Uterus (tissue), 4 donors: Measurements from ENCODE around the gene F10. TPM values are rescaled to one million over a fixed set of nuclear protein-coding genes. Genes with fewer than 3 reads are reported as not detected.

Experiments used
- DNase-seq, 2 donors: peaks; one replicate each; pipeline ENCODE4 v3.0.0-alpha.2; 2019 to 2020
- H3K27ac ChIP-seq, 2 donors: fragments of 200-600 bp; sonication (generic); 1 replicate in 1 of 2; 2 replicates in 1 of 2; pipeline ENCODE4 v1.5.1; 2016 to 2018
- H3K27me3 ChIP-seq, 2 donors: fragments of 200-600 bp; sonication (generic); one replicate each; pipeline ENCODE4 v1.5.1; 2018 to 2019; ENCODE audit warnings: control low read depth in 1 of 2
- H3K36me3 ChIP-seq, 2 donors: fragments of 200-600 bp; sonication (generic); one replicate each; pipeline ENCODE4 v1.5.1; 2019; ENCODE audit warnings: control low read depth in 1 of 2
- H3K4me1 ChIP-seq, 2 donors: fragments of 200-600 bp; sonication (generic); one replicate each; pipeline ENCODE4 v1.5.1; 2018 to 2019; ENCODE audit warnings: control low read depth in 1 of 2
- H3K4me3 ChIP-seq, 2 donors: fragments of 200-600 bp; sonication (generic); 1 replicate in 1 of 2; 2 replicates in 1 of 2; pipeline ENCODE4 v1.5.1; 2018 to 2019; ENCODE audit warnings: mild to moderate bottlenecking in 1 of 2
- H3K9me3 ChIP-seq, 2 donors: fragments of 200-600 bp; sonication (generic); one replicate each; pipeline ENCODE4 v1.5.1; 2019; ENCODE audit warnings: control low read depth in 1 of 2
- CTCF ChIP-seq, 4 experiments: fragments of 200-600 bp in 2 of 4; fragments of 450-650 bp in 2 of 4; sonication (generic) in 2 of 4; IDR thresholded peaks; one replicate each; pipeline ENCODE4 v1.5.1; 2016 to 2019; ENCODE audit warnings: antibody characterized with exemption in 4 of 4, mild to moderate bottlenecking in 2 of 4, moderate library complexity in 1 of 4
- POLR2A ChIP-seq, 2 donors: fragments of 450-650 bp; IDR thresholded peaks; one replicate each; pipeline ENCODE4 v1.6.1; 2016; ENCODE audit warnings: antibody characterized with exemption in 2 of 2, mild to moderate bottlenecking in 1 of 2, moderate library complexity in 1 of 2
- intact Hi-C: fragments of 100-400 bp; cut with DNase I; formaldehyde crosslinking; loops from one replicate; pipeline ENCODE4 v1.15.1; 2023; ENCODE audit warnings: low total_unique reads
- total RNA-seq, 4 donors: library from RNA; depleted of rRNA in 3 of 4; stranded (reverse); fragments of >200 nt in 3 of 4; gene quantifications; one replicate each; pipeline versions ENCODE4 v1.1.0 to v1.2.4, GENCODE V29; 2014 to 2023
- donor health status: DM: yes; HTN: yes; CAD: no.

Gene F10
- total RNA-seq, 4 donors from 2014 or later = 6.8 to 56.8 (median 12.1) TPM

GRCh38 chr13:113123226-113124201 is 915 bp downstream of the F10 start:
- TF ChIP-seq CTCF (IDR thresholded peaks at IDR 0.05) = no peak
- TF ChIP-seq POLR2A (IDR thresholded peaks at IDR 0.05) = no peak
- H3K4me1 ChIP-seq = no peaks in the 10 kb centered on the region
- peak overlapping the region; percentile 42 to 50 for H3K27ac ChIP-seq
- no peak overlapping the region for H3K4me3 ChIP-seq
- H3K9me3 ChIP-seq = no peaks in the 10 kb centered on the region
- no peaks in the 10 kb centered on the region for H3K27me3 ChIP-seq
- H3K36me3 ChIP-seq = no peaks in the 10 kb centered on the region
- intact Hi-C loops = no loop called here
- no peak for DNase-seq

GRCh38 chr13:113124211-113124970 is 1.8 kb downstream of the F10 start:
- Histone ChIP-seq H3K27ac (no peak overlapping the region), H3K36me3 (no peaks in the 10 kb centered on the region), H3K27me3 (no peaks in the 10 kb centered on the region), H3K4me1 (no peaks in the 10 kb centered on the region), H3K9me3 (no peaks in the 10 kb centered on the region), H3K4me3 (no peak overlapping the region)
- TF ChIP-seq POLR2A (IDR thresholded peaks at IDR 0.05) = no peak
- no peak for TF ChIP-seq CTCF (IDR thresholded peaks at IDR 0.05)
- intact Hi-C loops = no loop called here
- DNase-seq = peak in 1 of 2 donors; percentile 7

- H3K9me3 ChIP-seq = no peaks in the 10 kb centered on the region
- no peaks in the 10 kb centered on the region for H3K4me1 ChIP-seq
- intact Hi-C loops = no loop called here
- TF ChIP-seq CTCF (IDR thresholded peaks at IDR 0.05) (no peak), POLR2A (IDR thresholded peaks at IDR 0.05) (no peak)
- H3K4me3 ChIP-seq = no peak overlapping the region
- H3K27me3 ChIP-seq = no peaks in the 10 kb centered on the region
- peak in 1 of 2 donors; percentile 5 for DNase-seq
- no peak overlapping the region for H3K27ac ChIP-seq
- H3K36me3 ChIP-seq = no peaks in the 10 kb centered on the region
Observed at GRCh38 chr13:113125506-113126264, 3.1 kb downstream of the F10 start.

- Histone ChIP-seq H3K9me3 (no peaks in the 10 kb centered on the region), H3K36me3 (no peaks in the 10 kb centered on the region), H3K4me3 (no peak overlapping the region), H3K4me1 (no peaks in the 10 kb centered on the region), H3K27ac (no peak overlapping the region), H3K27me3 (no peaks in the 10 kb centered on the region)
- TF ChIP-seq POLR2A (IDR thresholded peaks at IDR 0.05) (no peak), CTCF (IDR thresholded peaks at IDR 0.05) (no peak)
- intact Hi-C loops = no loop called here
- DNase-seq = peak in 1 of 2 donors; percentile 3
Observed at GRCh38 chr13:113126265-113127150, 3.9 kb downstream of the F10 start.
